ENCODE measurements around the gene ADD2.

GRCh38 chr2:70723286-70723885 lies 44.6 kb downstream of the ADD2 start:
- TF ChIP-seq POLR2A (IDR thresholded peaks at IDR 0.05) (no peak), POLR2AphosphoS5 (IDR thresholded peaks at IDR 0.05; ENCODE audit: insufficient read depth in 1 of 2, low read depth in 1 of 2) (no peak)
